OCI-LY7 (cell line): ENCODE data around the gene ZNF786. TPM values are rescaled to one million over a fixed set of nuclear protein-coding genes. Genes with fewer than 3 reads are reported as not detected.

Source experiments
- Bru-seq: library from RNA; stranded (reverse); fragments of 400-500 nt; gene quantifications from one replicate; lab custom pipeline; 2021; lab: Mats Ljungman, UMichigan
- BruChase-seq, 2 experiments: library from RNA; stranded (reverse); fragments of 400-500 nt; gene quantifications; one replicate each; lab custom pipeline; 2021; lab: Mats Ljungman, UMichigan
- BruUV-seq: library from RNA; stranded (reverse); fragments of 400-500 nt; replicated peaks from 2 replicates; lab custom pipeline; 2021; lab: Mats Ljungman, UMichigan
- CTCF ChIA-PET: fragments of 300-600 bp; sonication (Branson Sonifier 250); formaldehyde crosslinking; loops from one replicate; lab custom pipeline; 2022; ENCODE audit warnings: antibody characterized with exemption; ENCODE audit not compliant: unreplicated experiment; lab: Charles Lee
- POLR2A ChIA-PET: fragments of 300-600 bp; sonication (Branson Sonifier 250); formaldehyde crosslinking; loops from one replicate; lab custom pipeline; 2022; ENCODE audit warnings: antibody characterized with exemption; lab: Charles Lee
- DNase-seq: peaks from one replicate; pipeline ENCODE4 v3.0.0-alpha.2; 2015; ENCODE audit warnings: low spot score
- H2AFZ ChIP-seq: fragments of 200-600 bp; sonication (generic), shearing (Covaris generic); 2 replicates; pipeline ENCODE4 v1.6.1; 2014; ENCODE audit warnings: mild to moderate bottlenecking, antibody characterized with exemption, low read length, moderate library complexity
- H3K27ac ChIP-seq: fragments of 200-600 bp; sonication (generic); 2 replicates; pipeline ENCODE4 v1.5.1; 2014; ENCODE audit warnings: mixed run types, low read depth, mild to moderate bottlenecking, moderate library complexity, low read length, inconsistent platforms; ENCODE audit not compliant: poor library complexity, severe bottlenecking
- H3K36me3 ChIP-seq: fragments of 200-600 bp; sonication (generic); 2 replicates; pipeline ENCODE4 v1.6.1; 2014; ENCODE audit warnings: mild to moderate bottlenecking, antibody characterized with exemption, low read length, moderate library complexity, mixed read lengths; ENCODE audit not compliant: insufficient read depth
- H3K4me1 ChIP-seq: fragments of 200-600 bp; sonication (generic); 2 replicates; pipeline ENCODE4 v1.5.1; 2014; ENCODE audit warnings: mild to moderate bottlenecking, low read length; ENCODE audit not compliant: insufficient read depth, poor library complexity, severe bottlenecking
- H3K4me2 ChIP-seq: fragments of 200-600 bp; sonication (generic); 2 replicates; pipeline ENCODE4 v1.6.1; 2014; ENCODE audit warnings: mild to moderate bottlenecking, low read length
- H3K4me3 ChIP-seq: fragments of 200-600 bp; sonication (generic); 2 replicates; pipeline ENCODE4 v1.5.1; 2014; ENCODE audit warnings: mild to moderate bottlenecking, low read depth, low read length; ENCODE audit not compliant: poor library complexity, severe bottlenecking
- H3K79me2 ChIP-seq: fragments of 200-600 bp; sonication (generic); 2 replicates; pipeline ENCODE4 v1.6.1; 2016; ENCODE audit warnings: low read depth, mild to moderate bottlenecking, low read length, moderate library complexity, mixed read lengths; ENCODE audit not compliant: insufficient read depth
- H3K9me2 ChIP-seq: fragments of 200-600 bp; sonication (generic); 2 replicates; pipeline ENCODE4 v1.6.1; 2016; ENCODE audit warnings: mild to moderate bottlenecking, low read length, mixed read lengths; ENCODE audit not compliant: insufficient read depth
- H3K9me3 ChIP-seq: fragments of 200-600 bp; sonication (generic); 2 replicates; pipeline ENCODE4 v1.6.1; 2014; ENCODE audit warnings: mild to moderate bottlenecking, mixed run types, low read length, mixed read lengths
- H4K20me1 ChIP-seq: fragments of 200-600 bp; sonication (generic); 2 replicates; pipeline ENCODE4 v1.6.1; 2014; ENCODE audit warnings: mild to moderate bottlenecking, antibody characterized with exemption, low read length, moderate library complexity, mixed read lengths; ENCODE audit not compliant: insufficient read depth
- CTCF ChIP-seq: fragments of 200-600 bp; sonication (generic); conservative IDR thresholded peaks from 2 replicates; pipeline ENCODE4 v1.5.1; 2014; ENCODE audit warnings: mild to moderate bottlenecking, antibody characterized with exemption, low read length, moderate library complexity, mixed read lengths
- EZH2phosphoT487 ChIP-seq: fragments of 200-600 bp; sonication (generic); IDR thresholded peaks from 2 replicates; pipeline ENCODE4 v1.6.1; 2018; ENCODE audit warnings: low read depth, borderline replicate concordance, mild to moderate bottlenecking, mixed run types, antibody characterized with exemption, low read length, moderate library complexity, mixed read lengths
- intact Hi-C: fragments of 100-400 bp; cut with micrococcal nuclease; formaldehyde crosslinking; loops from one replicate; pipeline ENCODE4 v1.10.0; 2022; ENCODE audit not compliant: unreplicated experiment
- long read RNA-seq: library from polyadenylated mRNA; stranded (forward); transcript quantifications from one replicate; pipeline ENCODE4 v2.0.0, GENCODE V29; 2022
- total RNA-seq, 2 experiments: library from RNA; depleted of rRNA in 1 of 2; stranded (reverse); fragments of >200 nt in 1 of 2; shearing (Covaris generic) in 1 of 2; gene quantifications; 2 replicates each; pipeline ENCODE4 v1.2.3, GENCODE V29; 2014 to 2022

ZNF786 gene, protein sequence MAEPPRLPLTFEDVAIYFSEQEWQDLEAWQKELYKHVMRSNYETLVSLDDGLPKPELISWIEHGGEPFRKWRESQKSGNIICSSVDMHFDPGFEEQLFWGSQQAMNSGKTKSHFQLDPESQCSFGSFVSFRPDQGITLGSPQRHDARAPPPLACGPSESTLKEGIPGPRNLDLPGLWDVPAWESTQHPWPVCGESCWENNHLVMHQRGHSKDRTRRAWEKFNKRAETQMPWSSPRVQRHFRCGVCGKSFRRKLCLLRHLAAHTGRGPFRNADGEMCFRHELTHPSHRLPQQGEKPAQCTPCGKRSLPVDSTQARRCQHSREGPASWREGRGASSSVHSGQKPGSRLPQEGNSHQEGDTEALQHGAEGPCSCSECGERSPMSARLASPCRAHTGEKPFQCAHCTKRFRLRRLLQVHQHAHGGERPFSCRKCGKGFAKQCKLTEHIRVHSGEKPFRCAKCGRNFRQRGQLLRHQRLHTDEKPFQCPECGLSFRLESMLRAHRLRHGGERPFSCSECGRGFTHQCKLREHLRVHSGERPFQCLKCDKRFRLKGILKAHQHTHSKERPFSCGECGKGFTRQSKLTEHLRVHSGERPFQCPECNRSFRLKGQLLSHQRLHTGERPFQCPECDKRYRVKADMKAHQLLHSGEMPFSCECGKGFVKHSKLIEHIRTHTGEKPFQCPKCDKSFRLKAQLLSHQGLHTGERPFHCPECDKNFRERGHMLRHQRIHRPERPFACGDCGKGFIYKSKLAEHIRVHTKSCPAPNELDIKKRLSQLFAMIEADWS
- total RNA-seq (2014; rRNA removed; shearing (Covaris generic)), result 3.9 and 5.1 TPM in 2 replicates
- 6.8 and 7.7 TPM in 2 replicates for total RNA-seq (2022)
- percentile 54 among the genes with signal in this experiment for Bru-seq, nascent RNA
- BruChase-seq, experiment 1, labeled RNA remaining after a 6-hour chase, result percentile 58 among the genes with signal in this experiment
- percentile 58 among the genes with signal in this experiment for BruChase-seq, experiment 2, labeled RNA remaining after a 2-hour chase
- long read RNA-seq, transcript ZNF786-201 (3 exons, 3,144 nt), result major isoform, 12 of 23 reads
- long read RNA-seq, transcript ZNF786-202 (4 exons, 2,874 nt), result minor isoform, 7 of 23 reads
- long read RNA-seq, partial matches to known transcripts, result 4 of 23 reads
- long read RNA-seq, other reads (novel, unspliced or antisense), result 0 of 23 reads

GRCh38 chr7:149090397-149091195, at the start of gene ZNF786:
ZNF786 (minus strand) TSS chr7:149090718; CDS start chr7:149090640, 78 bp downstream.
- peak within 1 kb of the TSS; percentile 96 for H2AFZ ChIP-seq
- H3K4me1 ChIP-seq, result peaks cover 28% of the 10 kb centered on the region
- H3K9me2 ChIP-seq, result no peaks in the 10 kb centered on the region
- no peak for TF ChIP-seq EZH2phosphoT487
- peak; percentile 83 for TF ChIP-seq CTCF
- no peaks in the 10 kb centered on the region for H3K9me3 ChIP-seq
- POLR2A ChIA-PET, result interaction anchor here (1.0 kb wide), 1 partner anchor 103 kb away, joined by 3 read pairs; no protein-coding TSS in a partner anchor
- H3K27ac ChIP-seq, result peak within 1 kb of the TSS; percentile 76
- no peaks in the 10 kb centered on the region for H4K20me1 ChIP-seq
- H3K4me2 ChIP-seq, result peak within 1 kb of the TSS; percentile 96
- peak; percentile 94 for DNase-seq
- peaks cover 10% of the 10 kb centered on the region; the same call in 1 of the 2 replicates for H3K79me2 ChIP-seq
- intact Hi-C loops, result loop anchor here (1.0 to 2.0 kb wide), 7 partner anchors 22 to 206 kb away; partner anchors contain the start of genes EZH2, PDIA4, ZNF398 and ZNF425
- CTCF ChIA-PET, result interaction anchor here (0.6 kb wide), 1 partner anchor 102 kb away, joined by 3 read pairs; no protein-coding TSS in a partner anchor
- BruUV-seq, result no TSS peak
- H3K36me3 ChIP-seq, result peaks cover 27% of the 10 kb centered on the region
- peak within 1 kb of the TSS; percentile 95 for H3K4me3 ChIP-seq

- peaks cover 42% of the 10 kb centered on the region for H3K36me3 ChIP-seq
- TF ChIP-seq CTCF (no peak), EZH2phosphoT487 (no peak)
- H3K9me3 ChIP-seq, result peaks cover 16% of the 10 kb centered on the region
- H4K20me1 ChIP-seq, result no peaks in the 10 kb centered on the region
- no peak overlapping the region for H3K4me3 ChIP-seq
- H3K79me2 ChIP-seq, result no peaks in the 10 kb centered on the region
- no peak overlapping the region for H3K4me2 ChIP-seq
- no peak overlapping the region for H3K27ac ChIP-seq
- H3K4me1 ChIP-seq, result no peaks in the 10 kb centered on the region
- ChIA-PET POLR2A (interaction anchor here (1.2 to 1.9 kb wide), 3 partner anchors 8 to 15 kb away, joined by 3 to 6 read pairs (median 5); no protein-coding TSS in a partner anchor), CTCF (interaction anchor here (1.0 kb wide), 1 partner anchor 15 kb away, joined by 3 read pairs; no protein-coding TSS in a partner anchor)
- intact Hi-C loops, result no loop called here
- no peak for DNase-seq
- no peaks in the 10 kb centered on the region for H3K9me2 ChIP-seq
- BruUV-seq, result no TSS peak
- no peak overlapping the region for H2AFZ ChIP-seq
Observed at GRCh38 chr7:149136118-149136517, 45.6 kb upstream of the ZNF786 start.
